ENCODE results near the gene TAAR8.

- no peak for TF ChIP-seq CTCF (IDR thresholded peaks at IDR 0.05)
- no peak for TF ChIP-seq POLR2A (IDR thresholded peaks at IDR 0.05)
- no peak for TF ChIP-seq POLR2AphosphoS5 (IDR thresholded peaks at IDR 0.05)
- TF ChIP-seq EP300 (IDR thresholded peaks at IDR 0.05), result no peak
These were observed 32.2 kb downstream of the TAAR8 start for GRCh38 chr6:132584698-132585097.

All from suprapubic skin (tissue), 4 donors.